Panc1 (cell line): ENCODE data around the gene TRIM41. TPM values are rescaled to one million over a fixed set of nuclear protein-coding genes. Genes with fewer than 3 reads are reported as not detected.

ENCODE experiments used
- ATAC-seq: fragments of 200-7000 bp; cut with Tn5 transposase; 2 replicates; pipeline ENCODE4 v1.9.1; 2020; ENCODE audit warnings: mild to moderate bottlenecking, moderate library complexity
- BruUV-seq: library from RNA; stranded (reverse); fragments of 400-500 nt; replicated peaks from 2 replicates; lab custom pipeline; 2021; lab: Mats Ljungman, UMichigan
- CTCF ChIA-PET: fragments of 300-600 bp; sonication (Branson Sonifier 250); formaldehyde crosslinking; loops from one replicate; lab custom pipeline; 2022; ENCODE audit warnings: antibody characterized with exemption; lab: Charles Lee
- POLR2A ChIA-PET: fragments of 300-600 bp; sonication (Branson Sonifier 250); formaldehyde crosslinking; loops from one replicate; lab custom pipeline; 2022; ENCODE audit warnings: antibody characterized with exemption; lab: Charles Lee
- DNase-seq: peaks from one replicate; pipeline ENCODE4 v3.0.0-alpha.2; 2010; ENCODE audit warnings: low read depth, low spot score
- H3K27ac ChIP-seq: 2 replicates; pipeline ENCODE4 v1.5.1; 2011; ENCODE audit warnings: mild to moderate bottlenecking, low read length, inconsistent platforms
- H3K27me3 ChIP-seq: fragments of 200-500 bp; sonication (Bioruptor generic); 2 replicates; pipeline ENCODE4 v1.6.0; 2014; ENCODE audit warnings: low read length, inconsistent platforms; ENCODE audit not compliant: control insufficient read depth, insufficient read depth
- H3K36me3 ChIP-seq: fragments of 200-500 bp; sonication (Bioruptor generic); 2 replicates; pipeline ENCODE4 v1.5.1; 2014; ENCODE audit warnings: inconsistent platforms, mild to moderate bottlenecking, low read length, moderate library complexity; ENCODE audit not compliant: control insufficient read depth, insufficient read depth
- H3K4me1 ChIP-seq: 2 replicates; pipeline ENCODE4 v1.5.1; 2011; ENCODE audit warnings: inconsistent platforms, mild to moderate bottlenecking, low read length, moderate library complexity; ENCODE audit not compliant: control insufficient read depth, insufficient read depth
- H3K4me3 ChIP-seq, 2 experiments: 2 replicates each; pipeline ENCODE4 v1.5.1; 2011 to 2012; ENCODE audit warnings: low read depth in 2 of 2, low read length in 2 of 2, mild to moderate bottlenecking in 2 of 2, inconsistent platforms in 1 of 2, moderate library complexity in 1 of 2
- H3K9me3 ChIP-seq: fragments of 200-500 bp; sonication (Bioruptor generic); 2 replicates; pipeline ENCODE4 v1.5.1; 2014; ENCODE audit warnings: low read depth, mild to moderate bottlenecking, inconsistent platforms, low read length, moderate library complexity; ENCODE audit not compliant: control insufficient read depth, insufficient read depth
- CTCF ChIP-seq: fragments of 450-650 bp; IDR thresholded peaks from 2 replicates; pipeline ENCODE4 v1.5.1; 2017; ENCODE audit warnings: mild to moderate bottlenecking
- POLR2AphosphoS5 ChIP-seq: IDR thresholded peaks from 2 replicates; pipeline ENCODE4 v1.6.1; 2012; ENCODE audit warnings: mild to moderate bottlenecking, low read depth, low read length, moderate library complexity
- REST ChIP-seq, 2 experiments: IDR thresholded peaks; 2 replicates each; pipeline ENCODE4 v1.6.1; 2011 to 2012; ENCODE audit warnings: low read depth in 2 of 2, control low read depth in 1 of 2, low read length in 1 of 2, mild to moderate bottlenecking in 1 of 2, moderate library complexity in 1 of 2; ENCODE audit not compliant: insufficient read depth in 1 of 2
- SIN3A ChIP-seq: IDR thresholded peaks from 2 replicates; pipeline ENCODE4 v1.6.1; 2012; ENCODE audit warnings: low read depth, mild to moderate bottlenecking, low read length, moderate library complexity, borderline replicate concordance; ENCODE audit not compliant: insufficient read depth
- TCF7L2 ChIP-seq: IDR thresholded peaks from 2 replicates; pipeline ENCODE4 v1.6.1; 2011; ENCODE audit warnings: mild to moderate bottlenecking, low read depth, low read length, inconsistent platforms
- in situ Hi-C: cut with HindIII; loops from 2 replicates; pipeline ENCODE4 v1.10.0; 2016; ENCODE audit warnings: low sequenced_read_pairs, low pct_unique_long_range_greater_than_20kb
- intact Hi-C: fragments of 100-400 bp; cut with micrococcal nuclease; formaldehyde crosslinking; loops from one replicate; pipeline ENCODE4 v1.10.0; 2022; ENCODE audit not compliant: unreplicated experiment
- total RNA-seq: library from RNA; stranded (reverse); gene quantifications from one replicate; pipeline ENCODE4 v1.2.1, GENCODE V29; 2021; ENCODE audit not compliant: unreplicated experiment

Gene TRIM41
- total RNA-seq, 1 experiment from 2014 or later, result 58.3 TPM

- ChIA-PET CTCF (no interaction called here), POLR2A (interaction anchor here (0.6 kb wide), 1 partner anchor 15 kb away, joined by 3 read pairs; no protein-coding TSS in a partner anchor)
- peak overlapping the region; percentile 87 to 97 for H3K4me3 ChIP-seq
- no peaks in the 10 kb centered on the region for H3K27me3 ChIP-seq
- in situ Hi-C loops (no loop called here), intact Hi-C loops (no loop called here)
- DNase-seq (no peak), ATAC-seq (peak; percentile 9)
- no TSS peak for BruUV-seq
- peak overlapping the region; percentile 99 for H3K27ac ChIP-seq
- H3K36me3 ChIP-seq, result peaks cover 19% of the 10 kb centered on the region
- peaks cover 43% of the 10 kb centered on the region for H3K4me1 ChIP-seq
- TF ChIP-seq POLR2AphosphoS5 (peak; percentile 38; the same call in 1 of the 2 replicates), CTCF (no peak)
- no peaks in the 10 kb centered on the region for H3K9me3 ChIP-seq
Measured at GRCh38 chr5:181245427-181246275, 22.6 kb downstream of the TRIM41 start.

GRCh38 chr5:181246276-181247049 is 23.4 kb downstream of the TRIM41 start:
- POLR2A ChIA-PET, result no interaction called here
- in situ Hi-C loops (no loop called here), intact Hi-C loops (no loop called here)
- TF ChIP-seq SIN3A (peak; percentile 49; the same call in 1 of the 2 replicates), POLR2AphosphoS5 (peak; percentile 86), TCF7L2 (0 out of 2 replicates have a peak, but pooled peaks have one; percentile 13), CTCF (no peak), REST (IDR thresholded peaks at IDR 0.05; ENCODE audit: insufficient read depth in 1 of 2, low read depth in 2 of 2, low read length in 1 of 2) (no peak)
- ATAC-seq, result peak; percentile 82
- CTCF ChIA-PET, result no interaction called here
- H3K4me3 ChIP-seq, result peak overlapping the region; percentile 87 to 97
- H3K27ac ChIP-seq, result peak overlapping the region; percentile 99
- H3K9me3 ChIP-seq, result no peaks in the 10 kb centered on the region
- no peaks in the 10 kb centered on the region for H3K27me3 ChIP-seq
- BruUV-seq, result no TSS peak
- H3K36me3 ChIP-seq, result peaks cover 16% of the 10 kb centered on the region
- peaks cover 46% of the 10 kb centered on the region for H3K4me1 ChIP-seq
- no peak for DNase-seq
